Adrenal gland (tissue), 12 donors: Measurements from ENCODE around the gene QKI. TPM values are rescaled to one million over a fixed set of nuclear protein-coding genes. Genes with fewer than 3 reads are reported as not detected.

Experiments used
- DNase-seq, 7 donors: peaks; one replicate each; pipeline ENCODE4 v3.0.0-alpha.2; 2019 to 2020
- H3K27ac ChIP-seq, 5 donors: fragments of 200-600 bp; sonication (generic) in 4 of 5; 1 replicate in 3 of 5; 2 replicates in 2 of 5; pipeline versions ENCODE4 v1.5.1 to v1.8.0; 2016 to 2020; ENCODE audit warnings: mild to moderate bottlenecking in 1 of 5
- H3K27me3 ChIP-seq: fragments of 200-600 bp; 2 replicates; pipeline ENCODE4 v1.8.0; 2021
- H3K36me3 ChIP-seq, 2 donors: fragments of 200-600 bp; replicated peaks in 1 of 2; 1 replicate in 1 of 2; 2 replicates in 1 of 2; pipeline versions ENCODE4 v1.5.1 to v1.8.0; 2018 to 2022
- H3K4me1 ChIP-seq, 2 donors: fragments of 200-600 bp; replicated peaks in 1 of 2; 1 replicate in 1 of 2; 2 replicates in 1 of 2; pipeline versions ENCODE4 v1.5.1 to v1.8.0; 2018 to 2021
- H3K4me3 ChIP-seq, 4 donors: fragments of 200-600 bp; sonication (generic) in 3 of 4; one replicate each; pipeline ENCODE4 v1.5.1; 2016 to 2018
- H3K9me3 ChIP-seq, 3 donors: fragments of 200-600 bp; sonication (generic) in 1 of 3; replicated peaks in 1 of 3; 1 replicate in 2 of 3; 2 replicates in 1 of 3; pipeline versions ENCODE4 v1.5.1 to v1.8.0; 2016 to 2021
- POLR2A ChIP-seq, 2 donors: fragments of 450-650 bp; IDR thresholded peaks; one replicate each; pipeline ENCODE4 v1.6.1; 2017; ENCODE audit warnings: antibody characterized with exemption in 2 of 2, mild to moderate bottlenecking in 2 of 2, moderate library complexity in 1 of 2
- WGBS, 4 donors: extraction: QIAGEN DNeasy Blood & Tissue Kit in 2 of 4; methylation state at CpG; one replicate each; pipeline versions ENCODE4 v1.1.5 to v1.1.7; 2013 to 2017; 5-methylcytosine and 5-hydroxymethylcytosine counted together
- intact Hi-C, 2 donors: fragments of 100-400 bp; cut with DNase I; formaldehyde crosslinking; loops; one replicate each; pipeline versions ENCODE4 v1.14.1 to v1.15.0; 2022 to 2023
- polyA plus RNA-seq, 3 donors: library from polyadenylated mRNA; stranded (reverse); fragments of 200-250 nt in 2 of 3; fragments of 350-450 nt in 1 of 3; fragmentation: Illumina TruSeq in 1 of 3; extraction: RNeasy Lipid Tissue Mini Kit (QIAGEN cat#74804) in 1 of 3; gene quantifications; one replicate each; pipeline ENCODE4 v1.2.3, GENCODE V29; 2013 to 2014
- total RNA-seq, 9 donors: library from RNA; depleted of rRNA in 4 of 9; stranded (reverse); fragments of >200 nt in 4 of 9; fragments of 120-200 nt in 1 of 9; fragmentation: NEBNext Ultra II Directional in 1 of 9; extraction: Animal tissue kit (Norgen Biotek cat#: 25700) in 1 of 9; gene quantifications; one replicate each; pipeline versions ENCODE4 v1.1.0 to v1.2.4, GENCODE V29; 2013 to 2023
- TF ChIP-seq, protein P1 (sequence below), 6 experiments: fragments of 450-650 bp in 4 of 6; fragments of 200-600 bp in 2 of 6; sonication (generic) in 1 of 6; IDR thresholded peaks; 1 replicate in 5 of 6; 2 replicates in 1 of 6; pipeline versions ENCODE4 v1.5.1 to v1.8.0; 2016 to 2021; ENCODE audit warnings: antibody characterized with exemption in 6 of 6, mild to moderate bottlenecking in 2 of 6, moderate library complexity in 1 of 6
- donor health status: healthy with polysubstance abuse.
- donor health status: Bipolar disorder and iron deficiency.
- donor health status: DM: yes; HTN: yes; CAD: no.
- donor health status: DM: no; HTN: no; CAD: no.
- donor health status: DM: no; HTN: no; CAD: no.
- donor health status: DM: yes; HTN: yes; CAD: no.

QKI gene
- total and polyA plus RNA-seq, 12 donors, result 10.3 to 207 (median 130) TPM

DNA sequence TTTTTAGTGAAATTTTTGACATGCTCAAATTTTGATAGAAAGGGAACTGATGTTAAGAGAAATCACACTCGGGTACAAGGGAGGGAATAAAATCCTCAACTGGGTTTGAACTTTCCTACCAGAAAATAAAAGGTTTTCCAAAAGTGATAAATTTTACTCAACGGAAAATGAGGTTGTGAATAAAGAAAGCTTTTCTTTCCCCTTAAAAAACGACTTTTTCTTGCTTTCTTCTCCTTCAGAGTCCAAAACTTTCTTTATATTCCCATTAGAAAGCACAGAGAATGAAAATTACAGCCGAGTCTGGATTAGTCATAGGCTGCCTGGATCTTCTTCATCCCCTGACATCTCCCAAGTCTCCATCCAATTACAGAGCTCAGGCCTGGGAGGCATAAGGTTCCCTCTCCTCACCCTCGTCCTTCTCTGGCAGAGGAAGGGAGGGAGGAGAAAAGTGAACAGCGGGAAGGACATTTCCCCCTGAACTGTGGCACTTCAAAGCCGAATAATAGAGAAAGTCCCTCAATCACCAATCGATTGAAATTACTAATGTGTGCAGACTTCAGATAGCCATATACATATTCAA lies 28.1 kb upstream of the QKI start:
- Histone ChIP-seq H3K36me3 (no peaks in the 10 kb centered on the region), H3K4me3 (no peak overlapping the region), H3K27ac (no peak overlapping the region), H3K27me3 (no peaks in the 10 kb centered on the region), H3K9me3 (no peaks in the 10 kb centered on the region), H3K4me1 (no peaks in the 10 kb centered on the region)
- WGBS, 4 donors, result 69 to 75% (median 73%) methylated on average over 8 of the region's 8 CpGs
- intact Hi-C loops, result no loop called here
- peak in 1 of 7 donors; percentile 1 for DNase-seq
- TF ChIP-seq, protein P1, sequence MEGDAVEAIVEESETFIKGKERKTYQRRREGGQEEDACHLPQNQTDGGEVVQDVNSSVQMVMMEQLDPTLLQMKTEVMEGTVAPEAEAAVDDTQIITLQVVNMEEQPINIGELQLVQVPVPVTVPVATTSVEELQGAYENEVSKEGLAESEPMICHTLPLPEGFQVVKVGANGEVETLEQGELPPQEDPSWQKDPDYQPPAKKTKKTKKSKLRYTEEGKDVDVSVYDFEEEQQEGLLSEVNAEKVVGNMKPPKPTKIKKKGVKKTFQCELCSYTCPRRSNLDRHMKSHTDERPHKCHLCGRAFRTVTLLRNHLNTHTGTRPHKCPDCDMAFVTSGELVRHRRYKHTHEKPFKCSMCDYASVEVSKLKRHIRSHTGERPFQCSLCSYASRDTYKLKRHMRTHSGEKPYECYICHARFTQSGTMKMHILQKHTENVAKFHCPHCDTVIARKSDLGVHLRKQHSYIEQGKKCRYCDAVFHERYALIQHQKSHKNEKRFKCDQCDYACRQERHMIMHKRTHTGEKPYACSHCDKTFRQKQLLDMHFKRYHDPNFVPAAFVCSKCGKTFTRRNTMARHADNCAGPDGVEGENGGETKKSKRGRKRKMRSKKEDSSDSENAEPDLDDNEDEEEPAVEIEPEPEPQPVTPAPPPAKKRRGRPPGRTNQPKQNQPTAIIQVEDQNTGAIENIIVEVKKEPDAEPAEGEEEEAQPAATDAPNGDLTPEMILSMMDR (IDR thresholded peaks at IDR 0.05), result no peak
- no peak for TF ChIP-seq POLR2A (IDR thresholded peaks at IDR 0.05)

DNA sequence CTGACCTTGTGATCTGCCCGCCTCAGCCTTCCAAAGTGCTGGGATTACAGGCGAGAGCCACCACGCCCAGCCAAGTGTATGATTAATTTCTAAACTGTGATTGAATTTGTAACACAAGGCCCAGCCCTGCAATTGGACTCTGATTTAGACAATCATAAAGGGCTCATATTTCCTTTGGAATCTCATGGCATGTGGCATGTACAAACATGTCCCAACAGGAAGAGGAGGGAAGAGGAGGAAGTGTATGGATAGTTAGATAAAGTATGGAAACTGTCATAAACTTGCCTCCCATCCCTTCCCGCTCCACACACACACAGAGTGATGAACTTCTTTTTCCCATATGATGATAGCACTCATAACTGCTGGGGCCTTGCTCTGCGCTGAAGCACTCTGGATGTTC lies 27.2 kb upstream of the QKI start:
- Histone ChIP-seq H3K4me3 (no peak overlapping the region), H3K9me3 (no peaks in the 10 kb centered on the region), H3K4me1 (peaks cover 0 to 1% of the 10 kb centered on the region in 2 donors), H3K36me3 (no peaks in the 10 kb centered on the region), H3K27ac (no peak overlapping the region), H3K27me3 (no peaks in the 10 kb centered on the region)
- 77 to 94% (median 86%) methylated on average over 5 of the region's 5 CpGs for WGBS, 4 donors
- peak in 1 of 7 donors; percentile 45 for DNase-seq
- intact Hi-C loops, result no loop called here
- TF ChIP-seq POLR2A (IDR thresholded peaks at IDR 0.05), result no peak
- TF ChIP-seq, protein P1 (IDR thresholded peaks at IDR 0.05), result no peak

DNA sequence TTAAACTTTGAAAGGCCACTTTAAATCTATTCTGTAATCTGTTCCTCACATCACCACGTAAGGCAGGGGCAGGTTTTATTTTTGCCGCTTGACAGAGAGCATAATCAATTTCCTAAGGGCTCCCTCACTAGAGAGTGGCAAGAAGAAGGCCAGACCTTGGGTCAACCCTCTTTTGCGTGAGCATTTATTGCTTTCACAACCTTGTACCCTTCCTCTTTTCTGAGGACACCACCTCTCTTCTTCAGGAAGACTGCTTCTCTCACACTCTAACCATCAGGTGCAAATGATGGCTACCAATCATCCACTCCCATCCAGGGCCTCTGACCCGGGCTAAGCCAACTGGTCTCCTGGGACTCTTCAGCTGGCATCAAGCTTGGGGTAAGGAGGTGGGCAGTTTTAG lies 25.2 kb upstream of the QKI start:
- WGBS, 4 donors, result 83 to 90% (median 87%) methylated on average over 4 of the region's 4 CpGs
- intact Hi-C loops, result no loop called here
- H3K36me3 ChIP-seq, result no peaks in the 10 kb centered on the region
- H3K27me3 ChIP-seq, result no peaks in the 10 kb centered on the region
- H3K4me1 ChIP-seq, result peaks cover 0 to 8% of the 10 kb centered on the region in 2 donors
- no peak for DNase-seq
- TF ChIP-seq, protein P1 (IDR thresholded peaks at IDR 0.05), result no peak
- TF ChIP-seq POLR2A (IDR thresholded peaks at IDR 0.05), result no peak
- H3K4me3 ChIP-seq, result no peak overlapping the region
- H3K9me3 ChIP-seq, result no peaks in the 10 kb centered on the region
- H3K27ac ChIP-seq, result no peak overlapping the region

DNA sequence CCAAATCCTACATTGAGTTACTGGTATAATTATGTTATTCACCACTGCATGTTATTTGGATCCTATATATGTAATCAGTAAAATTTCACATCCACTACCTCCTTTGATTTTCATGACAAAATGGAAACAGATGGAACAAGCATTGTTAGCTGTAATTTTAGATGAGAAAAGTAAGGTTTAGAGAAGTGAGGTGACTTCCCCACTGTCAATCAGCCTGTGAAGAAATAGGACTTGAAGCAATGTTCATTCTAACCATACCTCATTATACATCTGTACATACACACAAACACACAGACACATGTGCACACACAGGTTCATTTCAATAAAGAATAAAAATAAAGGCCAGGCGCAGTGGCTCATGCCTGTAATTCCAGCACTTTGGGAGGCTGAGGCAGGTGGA lies 23.7 kb upstream of the QKI start:
- H3K27ac ChIP-seq, result no peak overlapping the region
- intact Hi-C loops, result no loop called here
- H3K4me1 ChIP-seq, result peaks cover 0 to 8% of the 10 kb centered on the region in 2 donors
- 95 to 100% (median 96%) methylated on average over 1 of the region's 1 CpG for WGBS, 4 donors
- no peaks in the 10 kb centered on the region for H3K27me3 ChIP-seq
- TF ChIP-seq POLR2A (IDR thresholded peaks at IDR 0.05), result no peak
- DNase-seq, result no peak
- no peaks in the 10 kb centered on the region for H3K9me3 ChIP-seq
- H3K4me3 ChIP-seq, result no peak overlapping the region
- no peaks in the 10 kb centered on the region for H3K36me3 ChIP-seq

DNA sequence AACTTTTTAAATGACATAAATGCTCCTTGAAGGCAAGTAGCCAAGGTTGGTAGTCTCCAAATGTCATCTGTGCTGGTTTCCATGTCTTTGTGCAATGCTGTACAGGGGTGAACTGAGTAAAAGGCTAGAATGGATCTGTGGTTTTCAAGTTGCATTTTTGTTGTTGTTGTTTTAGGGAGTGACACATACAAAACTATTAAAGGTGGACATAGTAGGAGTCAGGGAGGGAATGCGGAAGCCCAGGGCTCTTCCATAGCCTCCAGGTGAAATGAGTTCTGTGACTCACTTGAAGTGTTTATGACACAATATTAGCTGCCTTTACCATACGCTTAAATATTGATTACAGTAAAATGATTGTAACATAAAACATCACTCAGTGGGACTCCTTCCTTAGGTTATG lies 22.5 kb upstream of the QKI start:
- Histone ChIP-seq H3K36me3 (no peaks in the 10 kb centered on the region), H3K9me3 (no peaks in the 10 kb centered on the region), H3K27me3 (no peaks in the 10 kb centered on the region), H3K27ac (no peak overlapping the region), H3K4me3 (no peak overlapping the region), H3K4me1 (peaks cover 0 to 11% of the 10 kb centered on the region in 2 donors)
- intact Hi-C loops, result no loop called here
- WGBS, 4 donors, result 78 to 92% (median 88%) methylated on average over 2 of the region's 2 CpGs
- TF ChIP-seq POLR2A (IDR thresholded peaks at IDR 0.05), result no peak
- TF ChIP-seq, protein P1 (IDR thresholded peaks at IDR 0.05), result no peak
- no peak for DNase-seq
